IPS-20b (cell line): ENCODE measurements around the gene CRYBG1.

Experiments used
- H3K27ac ChIP-seq: one replicate; pipeline ENCODE4 v1.5.1; 2013; ENCODE audit warnings: low read length
- H3K27me3 ChIP-seq: 2 replicates; pipeline ENCODE4 v1.6.1; 2013; ENCODE audit warnings: mild to moderate bottlenecking, low read length, inconsistent platforms; ENCODE audit not compliant: insufficient read depth
- H3K36me3 ChIP-seq: 2 replicates; pipeline ENCODE4 v1.6.1; 2013; ENCODE audit warnings: low read depth, mild to moderate bottlenecking, inconsistent platforms, low read length, moderate library complexity; ENCODE audit not compliant: insufficient read depth
- H3K4me1 ChIP-seq: 2 replicates; pipeline ENCODE4 v1.6.1; 2013; ENCODE audit warnings: mild to moderate bottlenecking, control low read depth, inconsistent platforms, low read length, moderate library complexity; ENCODE audit not compliant: insufficient read depth
- H3K4me3 ChIP-seq: 2 replicates; pipeline ENCODE4 v1.5.1; 2013; ENCODE audit warnings: mild to moderate bottlenecking, low read length, inconsistent platforms
- H3K9ac ChIP-seq: 2 replicates; pipeline ENCODE4 v1.6.1; 2013; ENCODE audit warnings: low read depth, mild to moderate bottlenecking, inconsistent platforms, low read length, moderate library complexity
- H3K9me3 ChIP-seq: 2 replicates; pipeline ENCODE4 v1.6.1; 2013; ENCODE audit warnings: mild to moderate bottlenecking, low read depth, low read length, inconsistent platforms; ENCODE audit not compliant: insufficient read depth

CRYBG1 gene

GRCh38 chr6:106470316-106470715 is 109.8 kb downstream of the CRYBG1 start:
- no peaks in the 10 kb centered on the region for H3K4me1 ChIP-seq
- no peaks in the 10 kb centered on the region for H3K36me3 ChIP-seq
- no peak overlapping the region for H3K27ac ChIP-seq
- no peak overlapping the region for H3K4me3 ChIP-seq
- no peak overlapping the region for H3K9ac ChIP-seq
- H3K9me3 ChIP-seq, result no peaks in the 10 kb centered on the region
- H3K27me3 ChIP-seq, result no peaks in the 10 kb centered on the region

- no peak overlapping the region for H3K4me3 ChIP-seq
- H3K9ac ChIP-seq, result no peak overlapping the region
- no peaks in the 10 kb centered on the region for H3K36me3 ChIP-seq
- H3K9me3 ChIP-seq, result no peaks in the 10 kb centered on the region
- H3K27me3 ChIP-seq, result no peaks in the 10 kb centered on the region
- H3K27ac ChIP-seq, result no peak overlapping the region
- no peaks in the 10 kb centered on the region for H3K4me1 ChIP-seq
Measured at GRCh38 chr6:106470811-106471210, 110.3 kb downstream of the CRYBG1 start.

DNA sequence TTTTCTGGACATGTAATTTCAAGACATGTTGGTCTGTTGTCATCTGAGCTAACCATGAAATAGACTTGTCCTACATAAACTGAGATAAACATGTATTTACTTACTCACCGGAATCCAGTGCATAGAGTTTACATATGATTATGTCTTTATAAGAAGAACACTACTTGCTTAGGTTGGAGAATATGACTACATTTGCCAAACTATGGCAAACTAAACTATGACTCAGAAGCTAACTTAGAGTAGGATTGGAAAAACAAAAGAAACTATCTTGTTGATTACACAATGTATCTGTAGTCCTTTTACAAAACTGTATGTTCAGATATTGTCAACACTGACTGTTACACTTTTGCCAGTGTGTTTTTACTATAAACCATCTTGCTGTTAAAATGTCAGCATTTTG is 113.3 kb downstream of the CRYBG1 start:
- Histone ChIP-seq H3K27ac (no peak overlapping the region), H3K9ac (no peak overlapping the region), H3K27me3 (no peaks in the 10 kb centered on the region), H3K36me3 (no peaks in the 10 kb centered on the region), H3K4me1 (no peaks in the 10 kb centered on the region), H3K4me3 (no peak overlapping the region), H3K9me3 (no peaks in the 10 kb centered on the region)

GRCh38 chr6:106474466-106474865 is 113.9 kb downstream of the CRYBG1 start:
- no peaks in the 10 kb centered on the region for H3K9me3 ChIP-seq
- no peak overlapping the region for H3K27ac ChIP-seq
- no peaks in the 10 kb centered on the region for H3K4me1 ChIP-seq
- no peaks in the 10 kb centered on the region for H3K27me3 ChIP-seq
- no peak overlapping the region for H3K9ac ChIP-seq
- H3K4me3 ChIP-seq, result no peak overlapping the region
- no peaks in the 10 kb centered on the region for H3K36me3 ChIP-seq

GRCh38 chr6:106475284-106475683 is 114.8 kb downstream of the CRYBG1 start:
- Histone ChIP-seq H3K9me3 (no peaks in the 10 kb centered on the region), H3K4me1 (no peaks in the 10 kb centered on the region), H3K27ac (no peak overlapping the region), H3K27me3 (no peaks in the 10 kb centered on the region), H3K4me3 (no peak overlapping the region), H3K9ac (no peak overlapping the region), H3K36me3 (no peaks in the 10 kb centered on the region)

GRCh38 chr6:106476331-106477105 is 116.0 kb downstream of the CRYBG1 start:
- Histone ChIP-seq H3K9ac (no peak overlapping the region), H3K9me3 (no peaks in the 10 kb centered on the region), H3K27me3 (no peaks in the 10 kb centered on the region), H3K4me3 (no peak overlapping the region), H3K36me3 (no peaks in the 10 kb centered on the region), H3K4me1 (no peaks in the 10 kb centered on the region), H3K27ac (no peak overlapping the region)

GRCh38 chr6:106477146-106477545 is 116.6 kb downstream of the CRYBG1 start:
- H3K9ac ChIP-seq, result no peak overlapping the region
- no peaks in the 10 kb centered on the region for H3K36me3 ChIP-seq
- no peak overlapping the region for H3K4me3 ChIP-seq
- no peaks in the 10 kb centered on the region for H3K27me3 ChIP-seq
- no peaks in the 10 kb centered on the region for H3K4me1 ChIP-seq
- H3K27ac ChIP-seq, result no peak overlapping the region
- H3K9me3 ChIP-seq, result no peaks in the 10 kb centered on the region

GRCh38 chr6:106477790-106478189 is 117.3 kb downstream of the CRYBG1 start:
- Histone ChIP-seq H3K9me3 (no peaks in the 10 kb centered on the region), H3K36me3 (no peaks in the 10 kb centered on the region), H3K9ac (no peak overlapping the region), H3K4me1 (no peaks in the 10 kb centered on the region), H3K27me3 (no peaks in the 10 kb centered on the region), H3K27ac (no peak overlapping the region), H3K4me3 (no peak overlapping the region)

DNA sequence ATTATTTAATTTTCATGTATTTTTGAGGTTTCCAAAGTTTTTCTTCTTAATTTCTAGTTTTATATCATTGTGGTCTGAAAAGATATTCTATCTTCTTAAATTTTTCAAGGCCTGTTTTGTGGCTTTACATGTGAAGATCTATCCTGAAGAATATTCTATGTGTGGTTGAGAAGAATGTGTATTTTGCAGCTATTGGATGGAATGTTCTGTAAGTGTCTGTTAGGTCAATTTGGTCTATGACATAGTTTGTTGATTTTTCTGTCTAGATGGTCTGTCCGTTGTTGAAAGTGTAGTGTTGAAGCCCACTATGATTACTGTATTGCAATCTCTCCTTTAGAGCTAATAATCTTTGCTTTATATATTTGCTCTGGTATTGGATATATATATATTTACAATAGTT is 125.7 kb downstream of the CRYBG1 start:
- no peaks in the 10 kb centered on the region for H3K9me3 ChIP-seq
- no peak overlapping the region for H3K4me3 ChIP-seq

DNA sequence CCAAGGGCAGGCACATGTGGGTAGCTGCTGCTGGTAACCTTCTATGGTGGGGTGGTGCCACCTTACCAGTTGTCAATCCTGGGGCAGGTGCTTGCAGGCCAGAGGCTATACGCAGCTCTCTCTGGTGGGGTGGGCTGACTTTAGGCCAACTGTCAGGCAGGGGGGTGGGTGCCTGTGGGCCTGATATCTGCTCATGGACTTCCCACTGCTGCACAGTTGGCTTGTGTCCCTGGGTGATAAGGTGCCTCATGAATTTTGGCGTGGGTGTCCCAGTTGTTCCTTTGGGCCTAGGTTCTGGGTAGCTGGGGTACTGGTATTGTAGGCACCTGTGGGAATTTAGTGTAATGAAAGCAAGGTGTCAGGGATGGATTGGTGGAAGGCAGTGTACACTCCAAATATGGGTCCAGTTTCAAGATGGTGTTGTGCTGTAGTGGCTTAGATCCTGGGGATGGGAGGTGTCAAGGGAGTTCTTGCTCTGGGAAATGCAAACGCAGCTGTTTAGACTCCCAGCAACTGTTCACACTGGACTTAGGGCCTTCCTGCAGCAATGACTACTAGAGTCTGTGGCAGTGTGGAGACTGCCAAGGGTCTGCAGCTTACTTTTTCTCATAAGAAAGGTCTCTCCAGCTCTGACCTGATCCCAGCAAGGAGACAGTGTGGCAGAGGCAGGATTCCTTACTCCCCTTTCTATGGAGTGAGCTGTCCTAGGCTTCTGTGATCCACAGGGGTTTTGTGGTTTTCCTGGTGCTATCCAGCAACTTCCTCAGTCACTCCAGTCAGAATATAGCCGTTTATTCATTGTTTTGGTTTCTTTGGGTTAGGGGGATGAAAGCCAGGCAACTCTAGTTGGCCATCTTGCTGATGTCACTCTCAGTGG is 128.2 kb downstream of the CRYBG1 start:
- H3K4me3 ChIP-seq, result no peak overlapping the region
- no peaks in the 10 kb centered on the region for H3K36me3 ChIP-seq
- H3K9me3 ChIP-seq, result no peaks in the 10 kb centered on the region
- no peak overlapping the region for H3K27ac ChIP-seq
- no peak overlapping the region for H3K9ac ChIP-seq
- peaks cover 12% of the 10 kb centered on the region; the same call in 1 of the 2 replicates for H3K27me3 ChIP-seq
- H3K4me1 ChIP-seq, result no peaks in the 10 kb centered on the region

More for the DNA sequence above, 125.7 kb downstream of the CRYBG1 start:
- Histone ChIP-seq H3K27ac (no peak overlapping the region), H3K27me3 (peaks cover 12% of the 10 kb centered on the region; the same call in 1 of the 2 replicates), H3K36me3 (no peaks in the 10 kb centered on the region), H3K4me1 (no peaks in the 10 kb centered on the region), H3K9ac (no peak overlapping the region)

DNA sequence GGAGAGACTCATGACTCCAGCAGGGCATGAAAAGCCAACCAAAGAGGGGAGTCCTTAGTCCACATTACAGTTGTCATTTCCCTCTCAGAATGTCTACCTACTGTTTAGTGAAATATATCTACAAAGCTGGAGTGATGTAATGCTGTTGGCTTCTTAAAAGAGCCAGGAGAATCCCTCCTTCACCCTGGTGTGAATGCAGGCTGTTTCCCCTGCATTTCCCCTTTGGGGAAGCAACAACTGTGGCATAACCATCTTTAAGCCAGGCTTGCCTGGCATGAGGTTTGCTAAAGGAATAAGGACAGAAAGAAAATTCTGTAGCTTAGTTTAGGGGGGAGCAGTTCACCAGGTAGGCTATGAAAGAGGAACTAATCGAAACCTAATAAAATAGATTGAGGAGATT is 129.5 kb downstream of the CRYBG1 start:
- no peaks in the 10 kb centered on the region for H3K36me3 ChIP-seq
- peaks cover 12% of the 10 kb centered on the region; the same call in 1 of the 2 replicates for H3K27me3 ChIP-seq
- H3K4me3 ChIP-seq, result no peak overlapping the region
- H3K4me1 ChIP-seq, result peaks cover 3% of the 10 kb centered on the region; the same call in 1 of the 2 replicates
- H3K9ac ChIP-seq, result no peak overlapping the region
- H3K27ac ChIP-seq, result no peak overlapping the region
- H3K9me3 ChIP-seq, result no peaks in the 10 kb centered on the region

DNA sequence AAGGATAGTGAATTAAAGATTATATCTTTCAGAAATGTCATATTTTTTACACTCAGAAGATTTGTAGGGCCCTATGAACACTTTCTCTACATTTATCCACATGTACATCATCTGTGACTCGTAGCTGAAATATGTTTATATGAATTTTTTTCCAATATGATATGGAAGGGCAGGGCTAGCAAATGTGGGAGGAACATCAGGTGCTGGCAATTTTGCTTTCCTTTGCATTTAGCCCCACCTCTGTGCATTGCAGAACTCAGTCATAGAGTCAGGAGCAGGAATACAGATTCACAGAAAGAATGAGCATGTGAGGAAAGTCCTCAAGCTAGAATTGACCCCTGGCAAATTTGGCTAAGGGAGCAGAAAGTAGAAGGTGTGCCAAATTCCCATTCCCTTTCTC is 129.9 kb downstream of the CRYBG1 start:
- H3K4me1 ChIP-seq, result peaks cover 3% of the 10 kb centered on the region; the same call in 1 of the 2 replicates
- no peak overlapping the region for H3K9ac ChIP-seq
- H3K9me3 ChIP-seq, result no peaks in the 10 kb centered on the region
- no peaks in the 10 kb centered on the region for H3K36me3 ChIP-seq
- H3K27ac ChIP-seq, result no peak overlapping the region
- peaks cover 12% of the 10 kb centered on the region; the same call in 1 of the 2 replicates for H3K27me3 ChIP-seq
- H3K4me3 ChIP-seq, result no peak overlapping the region
